H1 (cell line): ENCODE results near the gene STAM. TPM values are rescaled to one million over a fixed set of nuclear protein-coding genes. Genes with fewer than 3 reads are reported as not detected.

Experiments
- CTCF ChIA-PET: fragments of 300-600 bp; sonication (Branson Sonifier 250); formaldehyde crosslinking; loops from one replicate; lab custom pipeline; 2021; ENCODE audit not compliant: partially characterized antibody; lab: Charles Lee
- POLR2A ChIA-PET: fragments of 300-600 bp; sonication (Branson Sonifier 250); formaldehyde crosslinking; loops from one replicate; lab custom pipeline; 2021; ENCODE audit warnings: inconsistent platforms; ENCODE audit not compliant: partially characterized antibody; lab: Charles Lee
- DNase-seq, 2 experiments: peaks; one replicate each; pipeline versions ENCODE4 v3.0.0 to v3.0.0-alpha.2; 2010 to 2022; ENCODE audit warnings: low spot score in 2 of 2, low read depth in 1 of 2, mixed read lengths in 1 of 2
- FAIRE-seq: peaks from 2 replicates; lab custom pipeline; 2011; peaks lifted over from hg19 to GRCh38; lab: Jason Lieb, UNC
- H2AFZ ChIP-seq: 2 replicates; pipeline ENCODE4 v1.8.1; 2012; ENCODE audit warnings: low read length, inconsistent platforms
- H2AK5ac ChIP-seq: 2 replicates; pipeline ENCODE4 v1.6.1; 2013; ENCODE audit warnings: low read depth, low read length
- H2BK120ac ChIP-seq: replicated peaks from 2 replicates; pipeline ENCODE3; 2013; ENCODE audit warnings: low read depth, low read length, inconsistent platforms
- H2BK12ac ChIP-seq: 2 replicates; pipeline ENCODE4 v1.6.1; 2013; ENCODE audit warnings: low read depth, low read length
- H2BK15ac ChIP-seq: 2 replicates; pipeline ENCODE4 v1.6.1; 2013; ENCODE audit warnings: low read length
- H2BK20ac ChIP-seq: 2 replicates; pipeline ENCODE4 v1.6.1; 2013; ENCODE audit warnings: low read length
- H2BK5ac ChIP-seq: 2 replicates; pipeline ENCODE4 v1.6.1; 2013; ENCODE audit warnings: low read depth, low read length
- H3K14ac ChIP-seq: 2 replicates; pipeline ENCODE4 v1.6.1; 2013; ENCODE audit warnings: inconsistent platforms; ENCODE audit not compliant: insufficient read length
- H3K18ac ChIP-seq: 2 replicates; pipeline ENCODE4 v1.6.1; 2013; ENCODE audit warnings: low read length; ENCODE audit errors: extremely low read depth
- H3K23ac ChIP-seq: 2 replicates; pipeline ENCODE4 v1.6.1; 2013; ENCODE audit warnings: inconsistent platforms; ENCODE audit not compliant: insufficient read length
- H3K23me2 ChIP-seq: 2 replicates; pipeline ENCODE4 v1.6.1; 2013; ENCODE audit warnings: low read depth, low read length
- H3K27ac ChIP-seq: 2 replicates; pipeline ENCODE4 v1.6.1; 2011; ENCODE audit warnings: low read depth, low read length, inconsistent platforms
- H3K27me3 ChIP-seq, 4 experiments: replicated peaks in 1 of 4; 1 replicate in 1 of 4; 2 replicates in 3 of 4; pipeline versions ENCODE4 v1.6.1 to v1.8.1; 2011 to 2013; ENCODE audit warnings: low read length in 3 of 4, mild to moderate bottlenecking in 3 of 4, inconsistent platforms in 2 of 4, mixed read lengths in 2 of 4, moderate library complexity in 1 of 4; ENCODE audit not compliant: control insufficient read depth in 3 of 4, insufficient read depth in 3 of 4; ENCODE audit errors: extremely low read depth in 1 of 4
- H3K36me3 ChIP-seq, 4 experiments: 2 replicates each; pipeline versions ENCODE4 v1.6.1 to v1.8.1; 2011 to 2013; ENCODE audit warnings: mild to moderate bottlenecking in 4 of 4, low read length in 3 of 4, moderate library complexity in 2 of 4, control low read depth in 1 of 4, inconsistent platforms in 1 of 4; ENCODE audit not compliant: insufficient read depth in 4 of 4, control insufficient read depth in 2 of 4
- H3K4ac ChIP-seq: replicated peaks from 2 replicates; pipeline ENCODE3; 2013; ENCODE audit warnings: low read length, low read depth, mixed read lengths, inconsistent platforms; ENCODE audit not compliant: insufficient read length
- H3K4me1 ChIP-seq, 4 experiments: replicated peaks in 1 of 4; 1 replicate in 1 of 4; 2 replicates in 3 of 4; pipeline versions ENCODE4 v1.6.1 to v1.8.1; 2011 to 2013; ENCODE audit warnings: low read length in 3 of 4, inconsistent platforms in 2 of 4, mixed read lengths in 1 of 4; ENCODE audit not compliant: insufficient read depth in 4 of 4, control insufficient read depth in 3 of 4
- H3K4me2 ChIP-seq, 2 experiments: 2 replicates each; pipeline versions ENCODE4 v1.6.1 to v1.8.1; 2011 to 2013; ENCODE audit warnings: low read depth in 2 of 2, low read length in 2 of 2, control low read depth in 1 of 2, inconsistent platforms in 1 of 2, mild to moderate bottlenecking in 1 of 2; ENCODE audit not compliant: insufficient read depth in 1 of 2
- H3K4me3 ChIP-seq, 4 experiments: fragments of 200-600, 300-600 bp in 1 of 4; sonication (generic), shearing (Covaris generic), sonication (Bioruptor Twin) in 1 of 4; 2 replicates each; pipeline versions ENCODE4 v1.5.1 to v1.8.1; 2011 to 2016; ENCODE audit warnings: low read length in 4 of 4, low read depth in 3 of 4, control low read depth in 2 of 4, inconsistent platforms in 2 of 4, mild to moderate bottlenecking in 2 of 4, mixed read lengths in 1 of 4, moderate library complexity in 1 of 4; ENCODE audit not compliant: insufficient read depth in 2 of 4; ENCODE audit errors: extremely low read depth in 1 of 4
- H3K56ac ChIP-seq: replicated peaks from 2 replicates; pipeline ENCODE3; 2013; ENCODE audit warnings: low read depth, mild to moderate bottlenecking, mixed read lengths, low read length, inconsistent platforms; ENCODE audit not compliant: insufficient read length
- H3K79me1 ChIP-seq: 2 replicates; pipeline ENCODE4 v1.6.1; 2013; ENCODE audit warnings: low read depth, low read length, control low read depth
- H3K79me2 ChIP-seq, 2 experiments: 2 replicates each; pipeline versions ENCODE4 v1.6.1 to v1.8.1; 2012 to 2013; ENCODE audit warnings: low read length in 2 of 2, mild to moderate bottlenecking in 2 of 2, inconsistent platforms in 1 of 2; ENCODE audit not compliant: insufficient read depth in 2 of 2, control insufficient read depth in 1 of 2
- H3K9ac ChIP-seq, 4 experiments: replicated peaks in 1 of 4; 1 replicate in 1 of 4; 2 replicates in 3 of 4; pipeline versions ENCODE4 v1.6.1 to v1.8.1; 2011 to 2013; ENCODE audit warnings: low read depth in 3 of 4, low read length in 3 of 4, control low read depth in 2 of 4, mild to moderate bottlenecking in 2 of 4, moderate library complexity in 2 of 4, inconsistent platforms in 1 of 4; ENCODE audit errors: extremely low read depth in 1 of 4
- H3K9me3 ChIP-seq, 2 experiments: 2 replicates each; pipeline versions ENCODE4 v1.6.1 to v1.8.1; 2012 to 2013; ENCODE audit warnings: mild to moderate bottlenecking in 2 of 2, moderate library complexity in 2 of 2, control low read depth in 1 of 2, inconsistent platforms in 1 of 2, low read depth in 1 of 2, low read length in 1 of 2, mixed read lengths in 1 of 2; ENCODE audit not compliant: insufficient read depth in 2 of 2
- H4K20me1 ChIP-seq, 2 experiments: replicated peaks in 1 of 2; 2 replicates each; pipeline versions ENCODE3 to v1.8.1; 2011 to 2013; ENCODE audit warnings: inconsistent platforms in 2 of 2, low read length in 2 of 2, mild to moderate bottlenecking in 1 of 2; ENCODE audit not compliant: insufficient read depth in 2 of 2, control insufficient read depth in 1 of 2
- H4K5ac ChIP-seq: 2 replicates; pipeline ENCODE4 v1.6.1; 2013; ENCODE audit warnings: low read length, low read depth, mixed read lengths, inconsistent platforms; ENCODE audit not compliant: insufficient read length
- H4K8ac ChIP-seq: 2 replicates; pipeline ENCODE4 v1.8.0; 2013; ENCODE audit warnings: mild to moderate bottlenecking, moderate library complexity, low read length, inconsistent platforms; ENCODE audit not compliant: insufficient read depth; ENCODE audit errors: extremely low read depth
- H4K91ac ChIP-seq: replicated peaks from 2 replicates; pipeline ENCODE3; 2013; ENCODE audit warnings: low read length, mixed read lengths, inconsistent platforms; ENCODE audit not compliant: insufficient read length
- CHD1 ChIP-seq: IDR thresholded peaks from 2 replicates; pipeline ENCODE4 v1.6.1; 2012; ENCODE audit warnings: low read depth, low read length, improper control_type of control experiment
- EZH2 ChIP-seq: fragments of 200-600 bp; sonication (generic); IDR thresholded peaks from 2 replicates; pipeline ENCODE4 v1.7.1; 2012; ENCODE audit warnings: low read depth, mild to moderate bottlenecking, moderate library complexity, low read length, inconsistent platforms; ENCODE audit not compliant: severe bottlenecking
- GABPA ChIP-seq: IDR thresholded peaks from 2 replicates; pipeline ENCODE4 v1.6.1; 2011; ENCODE audit warnings: mild to moderate bottlenecking, low read length, moderate library complexity, borderline replicate concordance; ENCODE audit not compliant: insufficient read depth
- KDM1A ChIP-seq: fragments of 200-600, 300-600 bp; sonication (generic); IDR thresholded peaks from 2 replicates; pipeline ENCODE4 v1.7.1; 2016; ENCODE audit warnings: mild to moderate bottlenecking, low read length, borderline replicate concordance
- NANOG ChIP-seq: IDR thresholded peaks from 2 replicates; pipeline ENCODE4 v1.6.1; 2011; ENCODE audit warnings: low read length, low read depth, mild to moderate bottlenecking, inconsistent platforms; ENCODE audit not compliant: insufficient read depth, poor library complexity, severe bottlenecking
- NRF1 ChIP-seq: IDR thresholded peaks from 2 replicates; pipeline ENCODE4 v1.6.1; 2011; ENCODE audit warnings: mild to moderate bottlenecking, low read depth, low read length, improper control_type of control experiment
- SAP30 ChIP-seq: fragments of 300-600 bp; sonication (generic); IDR thresholded peaks from 2 replicates; pipeline ENCODE4 v1.7.1; 2012; ENCODE audit warnings: low read length, moderate library complexity, mild to moderate bottlenecking, inconsistent platforms; ENCODE audit not compliant: insufficient read depth, insufficient replicate concordance
- SP1 ChIP-seq: IDR thresholded peaks from 2 replicates; pipeline ENCODE4 v1.6.1; 2011; ENCODE audit warnings: low read depth, low read length
- TAF7 ChIP-seq: optimal IDR thresholded peaks from 2 replicates; pipeline ENCODE3; 2011; ENCODE audit warnings: low read depth, mild to moderate bottlenecking, inconsistent platforms, low read length, moderate library complexity, borderline replicate concordance
- USF2 ChIP-seq: IDR thresholded peaks from 2 replicates; pipeline ENCODE4 v1.6.1; 2011; ENCODE audit warnings: low read length, improper control_type of control experiment
- WGBS, 2 experiments: shearing (Covaris generic) in 1 of 2; methylation state at CpG; one replicate each; pipeline versions ENCODE4 v1.1.6 to v1.1.7; 2013 to 2015; ENCODE audit warnings: low lambda C conversion rate in 2 of 2, mixed read lengths in 2 of 2, inconsistent platforms in 1 of 2, low coverage in 1 of 2, missing lambda C conversion rate in 1 of 2; ENCODE audit not compliant: insufficient replicate concordance in 2 of 2, insufficient coverage in 1 of 2, insufficient read length in 1 of 2; ENCODE audit errors: extremely low coverage in 1 of 2, missing lambda C conversion rate in 1 of 2; 5-methylcytosine and 5-hydroxymethylcytosine counted together
- polyA plus RNA-seq, 7 experiments: library from polyadenylated mRNA; depleted of rRNA in 3 of 7; stranded (reverse) in 5 of 7; unstranded in 2 of 7; fragments of >200 nt in 5 of 7; fragments of 200-250 nt in 2 of 7; gene quantifications; 1 replicate in 5 of 7; 2 replicates in 1 of 7; 4 replicates in 1 of 7; pipeline versions ENCODE4 v1.2.1 to v1.2.3, GENCODE V29; 2011 to 2013; ENCODE audit warnings: missing spikeins in 2 of 7, mixed read lengths in 2 of 7
- total RNA-seq: library from RNA; stranded (reverse); fragmentation: NEBNext Ultra II Directional; extraction: Animal tissue kit (Norgen Biotek cat#: 25700); gene quantifications from 2 replicates; pipeline ENCODE4 v1.2.1, GENCODE V29; 2021

The STAM gene
- total and polyA plus RNA-seq, 2 of the 8 experiments (the other 6 are each of a cell fraction or from before 2014, with no cell fraction given) = 22.0 to 27.8 TPM

DNA sequence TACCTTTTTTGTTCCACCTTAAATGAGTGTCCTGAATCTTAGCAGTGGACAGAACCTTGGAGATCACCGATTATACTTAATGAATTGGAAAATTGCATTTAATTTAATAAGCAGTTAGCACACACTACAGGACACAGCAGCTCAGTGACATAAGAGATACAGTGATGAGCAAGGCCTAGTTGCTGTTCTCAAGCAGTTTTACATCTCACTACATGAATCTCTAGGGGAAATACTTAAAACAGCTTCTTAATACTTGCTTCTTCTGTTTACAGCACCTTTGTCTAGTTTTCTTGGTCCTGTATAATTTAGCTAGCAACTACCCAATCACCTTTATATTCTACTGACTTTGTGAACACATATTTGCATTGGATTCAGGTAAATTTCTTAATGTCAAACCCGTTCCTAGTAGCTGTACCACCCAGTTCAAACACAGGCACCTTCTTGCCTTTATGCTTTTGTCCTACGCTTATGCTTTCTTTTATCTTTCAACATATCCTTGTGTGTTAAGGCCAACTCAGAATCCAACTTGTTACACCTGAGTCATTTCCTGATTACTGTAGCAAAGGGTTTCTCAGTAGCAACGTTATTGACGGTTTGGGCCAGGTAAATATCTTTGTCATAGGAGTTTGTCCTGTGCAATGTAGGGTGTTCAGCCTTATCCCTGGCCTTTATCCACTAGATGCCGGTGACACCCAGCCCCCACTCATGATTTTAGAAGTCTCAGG, 1.8 kb downstream of the STAM start:
- Histone ChIP-seq H3K36me3 (peaks cover 0 to 2% (median under 1%) of the 10 kb centered on the region in 4 experiments; a peak in 2 of 8 replicates), H3K14ac (no peak overlapping the region), H3K27me3 (no peaks in the 10 kb centered on the region), H2BK12ac (no peak overlapping the region), H2BK120ac (no peak overlapping the region), H4K8ac (no peak overlapping the region), H3K23ac (no peak overlapping the region), H3K23me2 (no peaks in the 10 kb centered on the region; the same call in 1 of the 2 replicates), H3K4ac (no peak overlapping the region), H3K4me2 (peak overlapping the region; percentile 71 to 81; a peak in 3 of 4 replicates), H2BK20ac (no peak overlapping the region), H4K20me1 (peaks cover 0 to 2% of the 10 kb centered on the region in 2 experiments), H2AFZ (no peak overlapping the region), H2BK5ac (no peak overlapping the region), H3K79me2 (peaks cover 17 to 86% of the 10 kb centered on the region in 2 experiments), H3K9ac (peak overlapping the region in 1 of 4 experiments; percentile 59; a peak in 4 of 7 replicates), H2BK15ac (no peak overlapping the region), H3K18ac (no peak overlapping the region), H2AK5ac (no peak overlapping the region), H3K79me1 (peaks cover 2% of the 10 kb centered on the region; the same call in 1 of the 2 replicates), H3K27ac (0 out of 2 replicates have a peak overlapping the region, but pooled peaks have one; percentile 0), H3K4me1 (peaks cover 2 to 8% (median 5%) of the 10 kb centered on the region in 4 experiments; a peak in 4 of 7 replicates), H3K9me3 (no peaks in the 10 kb centered on the region), H4K91ac (no peak overlapping the region), H3K56ac (no peak overlapping the region), H4K5ac (no peak overlapping the region), H3K4me3 (peak overlapping the region in 3 of 4 experiments; percentile 96 to 98 (median 97); a peak in 2 of 8 replicates)
- ChIA-PET CTCF (no interaction called here), POLR2A (interaction anchor here (0.9 to 3.8 kb wide), 3 partner anchors 29 to 37 kb away, joined by 3 to 29 read pairs (median 25); partner anchors contain the start of gene HACD1)
- 88% methylated on average over 6 of the region's 6 CpGs; no CpG with 5 or more reads in 1 of the 2 experiments for WGBS, 2 experiments
- FAIRE-seq (no peak), DNase-seq (no peak)
- TF ChIP-seq SAP30 (no peak), TAF7 (no peak), NRF1 (no peak), NANOG (no peak), GABPA (no peak), KDM1A (no peak), USF2 (no peak), SP1 (no peak), EZH2 (no peak), CHD1 (no peak)
